Measurements from ENCODE around the gene KIAA1671. TPM values are rescaled to one million over a fixed set of nuclear protein-coding genes. Genes with fewer than 3 reads are reported as not detected.

KIAA1671 gene
- polyA plus RNA-seq, 1 of the 3 experiments (the other 2 are of a cell fraction), result 7.4 TPM

GRCh38 chr22:24962835-24963234 lies 10.3 kb downstream of the KIAA1671 start:
- no peaks in the 10 kb centered on the region for H3K36me3 ChIP-seq (replicated peaks in 1 of 2; ENCODE audit: control insufficient read depth in 1 of 2, insufficient read depth in 2 of 2, low read length in 1 of 2)
- H3K9me3 ChIP-seq, result no peaks in the 10 kb centered on the region
- no peaks in the 10 kb centered on the region for H3K9me2 ChIP-seq
- H3K27ac ChIP-seq (ENCODE audit: low read depth in 2 of 2, low read length in 1 of 2), result no peak overlapping the region
- peaks cover 67% of the 10 kb centered on the region for H3K79me2 ChIP-seq (ENCODE audit: insufficient read depth)
- 96% methylated on average over 11 of the region's 11 CpGs for WGBS (ENCODE audit: low lambda C conversion rate)
- no peak overlapping the region for H3K4me3 ChIP-seq (ENCODE audit: low read depth in 2 of 2, low read length in 1 of 2)
- H3K4me1 ChIP-seq (ENCODE audit: control insufficient read depth in 1 of 2, insufficient read depth in 2 of 2, low read depth in 1 of 2, low read length in 1 of 2), result peaks cover under 1 to 5% of the 10 kb centered on the region in 2 experiments; a peak in 1 of 4 replicates
- ChIA-PET POLR2A (no interaction called here), CTCF (interaction anchor here (1.2 to 4.1 kb wide), 2 partner anchors 25 to 86 kb away, joined by 4 to 22 read pairs; no protein-coding TSS in a partner anchor)
- no peak overlapping the region for H3K9ac ChIP-seq
- TF ChIP-seq EZH2phosphoT487 (IDR thresholded peaks at IDR 0.05; ENCODE audit: borderline replicate concordance, low read depth) (no peak), EP300 (IDR thresholded peaks at IDR 0.05; ENCODE audit: borderline replicate concordance in 1 of 2, low read depth in 1 of 2, low read length in 1 of 2) (no peak), NRF1 (IDR thresholded peaks at IDR 0.05; ENCODE audit: low read depth, low read length) (no peak), FOXM1 (IDR thresholded peaks at IDR 0.05; ENCODE audit: low read depth) (no peak), TEAD4 (IDR thresholded peaks at IDR 0.05; ENCODE audit: borderline replicate concordance, insufficient read depth) (no peak), SIN3A (IDR thresholded peaks at IDR 0.05; ENCODE audit: borderline replicate concordance, low read depth, low read length) (no peak), SMC3 (IDR thresholded peaks at IDR 0.05; ENCODE audit: low read depth, low read length) (no peak), TCF12 (IDR thresholded peaks at IDR 0.05) (no peak), MXI1 (IDR thresholded peaks at IDR 0.05; ENCODE audit: low read depth, low read length) (no peak), RFX5 (IDR thresholded peaks at IDR 0.05; ENCODE audit: low read length) (no peak), GATA2 (CRISPR knock-in tag; IDR thresholded peaks at IDR 0.05) (no peak), FOSL2 (IDR thresholded peaks at IDR 0.05; ENCODE audit: borderline replicate concordance, low read depth) (no peak), RCOR1 (IDR thresholded peaks at IDR 0.05; ENCODE audit: low read length) (no peak), RXRA (IDR thresholded peaks at IDR 0.05; ENCODE audit: borderline replicate concordance, low read depth) (no peak), YY1 (IDR thresholded peaks at IDR 0.05; ENCODE audit: low read depth) (no peak), TAF1 (IDR thresholded peaks at IDR 0.05; ENCODE audit: borderline replicate concordance, low read depth, low read length) (no peak), IRF3 (IDR thresholded peaks at IDR 0.05; ENCODE audit: low read depth, low read length) (no peak), NFIC (IDR thresholded peaks at IDR 0.05; ENCODE audit: borderline replicate concordance) (no peak)
- TF ChIP-seq, protein P1, sequence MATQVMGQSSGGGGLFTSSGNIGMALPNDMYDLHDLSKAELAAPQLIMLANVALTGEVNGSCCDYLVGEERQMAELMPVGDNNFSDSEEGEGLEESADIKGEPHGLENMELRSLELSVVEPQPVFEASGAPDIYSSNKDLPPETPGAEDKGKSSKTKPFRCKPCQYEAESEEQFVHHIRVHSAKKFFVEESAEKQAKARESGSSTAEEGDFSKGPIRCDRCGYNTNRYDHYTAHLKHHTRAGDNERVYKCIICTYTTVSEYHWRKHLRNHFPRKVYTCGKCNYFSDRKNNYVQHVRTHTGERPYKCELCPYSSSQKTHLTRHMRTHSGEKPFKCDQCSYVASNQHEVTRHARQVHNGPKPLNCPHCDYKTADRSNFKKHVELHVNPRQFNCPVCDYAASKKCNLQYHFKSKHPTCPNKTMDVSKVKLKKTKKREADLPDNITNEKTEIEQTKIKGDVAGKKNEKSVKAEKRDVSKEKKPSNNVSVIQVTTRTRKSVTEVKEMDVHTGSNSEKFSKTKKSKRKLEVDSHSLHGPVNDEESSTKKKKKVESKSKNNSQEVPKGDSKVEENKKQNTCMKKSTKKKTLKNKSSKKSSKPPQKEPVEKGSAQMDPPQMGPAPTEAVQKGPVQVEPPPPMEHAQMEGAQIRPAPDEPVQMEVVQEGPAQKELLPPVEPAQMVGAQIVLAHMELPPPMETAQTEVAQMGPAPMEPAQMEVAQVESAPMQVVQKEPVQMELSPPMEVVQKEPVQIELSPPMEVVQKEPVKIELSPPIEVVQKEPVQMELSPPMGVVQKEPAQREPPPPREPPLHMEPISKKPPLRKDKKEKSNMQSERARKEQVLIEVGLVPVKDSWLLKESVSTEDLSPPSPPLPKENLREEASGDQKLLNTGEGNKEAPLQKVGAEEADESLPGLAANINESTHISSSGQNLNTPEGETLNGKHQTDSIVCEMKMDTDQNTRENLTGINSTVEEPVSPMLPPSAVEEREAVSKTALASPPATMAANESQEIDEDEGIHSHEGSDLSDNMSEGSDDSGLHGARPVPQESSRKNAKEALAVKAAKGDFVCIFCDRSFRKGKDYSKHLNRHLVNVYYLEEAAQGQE (IDR thresholded peaks at IDR 0.05; ENCODE audit: low read depth, low read length), result no peak
- no peak overlapping the region for H3K4me2 ChIP-seq
- H3F3A ChIP-seq (replicated peaks; ENCODE audit: insufficient read depth), result peaks cover 9% of the 10 kb centered on the region
- H3K27me3 ChIP-seq (ENCODE audit: insufficient read depth), result no peaks in the 10 kb centered on the region
- no peak for DNase-seq
- H4K20me1 ChIP-seq (ENCODE audit: insufficient read depth), result no peaks in the 10 kb centered on the region
- H2AFZ ChIP-seq (ENCODE audit: low read depth), result no peak overlapping the region
